ENCODE data around the gene MOK.
"Not testable (repeated sequence)": the region's sequence is repeated elsewhere in the genome, so short reads cannot be mapped to it uniquely, and the experiment has no call there.

Gene MOK, protein sequence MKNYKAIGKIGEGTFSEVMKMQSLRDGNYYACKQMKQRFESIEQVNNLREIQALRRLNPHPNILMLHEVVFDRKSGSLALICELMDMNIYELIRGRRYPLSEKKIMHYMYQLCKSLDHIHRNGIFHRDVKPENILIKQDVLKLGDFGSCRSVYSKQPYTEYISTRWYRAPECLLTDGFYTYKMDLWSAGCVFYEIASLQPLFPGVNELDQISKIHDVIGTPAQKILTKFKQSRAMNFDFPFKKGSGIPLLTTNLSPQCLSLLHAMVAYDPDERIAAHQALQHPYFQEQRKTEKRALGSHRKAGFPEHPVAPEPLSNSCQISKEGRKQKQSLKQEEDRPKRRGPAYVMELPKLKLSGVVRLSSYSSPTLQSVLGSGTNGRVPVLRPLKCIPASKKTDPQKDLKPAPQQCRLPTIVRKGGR

DNA sequence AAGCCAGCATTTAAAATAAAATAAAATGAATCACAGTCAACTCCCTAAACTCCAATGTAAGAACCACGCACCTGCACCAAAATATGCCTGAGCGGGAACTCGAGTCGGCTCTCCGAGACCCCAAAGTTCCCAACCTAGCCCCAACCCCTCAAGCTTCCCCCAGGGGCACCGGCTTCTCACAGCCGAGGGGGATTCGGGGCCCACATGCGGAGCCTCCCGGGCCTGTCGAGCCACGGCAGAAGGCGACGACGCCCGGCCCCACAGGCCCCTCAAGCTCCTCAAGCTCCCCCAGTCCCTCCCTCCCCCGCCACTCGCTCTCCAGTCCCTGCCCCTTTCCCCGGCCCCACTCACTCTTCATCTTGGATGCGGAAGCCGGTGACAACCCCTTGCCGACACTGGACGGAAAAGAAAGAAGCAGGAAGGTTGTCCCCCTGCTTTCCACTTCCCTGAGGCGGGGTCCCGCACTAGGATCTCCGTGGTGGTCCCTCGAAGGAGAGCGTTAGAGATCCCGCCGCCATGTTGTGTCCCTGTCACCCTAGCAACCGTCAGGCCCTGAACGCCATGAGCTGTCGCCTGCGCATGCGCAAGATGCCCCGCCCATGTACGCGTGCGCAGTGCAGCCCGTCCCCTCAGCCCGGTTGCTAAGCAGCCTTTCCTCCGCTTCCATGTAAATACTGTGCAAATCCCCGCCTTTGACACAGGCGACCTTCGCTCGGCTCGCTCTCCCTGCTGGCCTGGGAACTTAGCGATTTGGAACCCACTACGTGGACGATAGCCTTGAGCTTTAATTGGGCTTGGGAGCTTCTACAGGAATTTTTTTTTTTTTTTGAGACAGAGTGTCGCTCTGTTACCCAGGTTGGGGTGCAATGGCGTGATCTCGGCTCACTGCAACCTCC is at the start of gene MOK:
Gene MOK (minus strand): TSS at position 554 of the 896 bp plus-strand sequence. CDS start 196 bp downstream, at position 358.
- DNase-seq: peak; percentile 96

DNA sequence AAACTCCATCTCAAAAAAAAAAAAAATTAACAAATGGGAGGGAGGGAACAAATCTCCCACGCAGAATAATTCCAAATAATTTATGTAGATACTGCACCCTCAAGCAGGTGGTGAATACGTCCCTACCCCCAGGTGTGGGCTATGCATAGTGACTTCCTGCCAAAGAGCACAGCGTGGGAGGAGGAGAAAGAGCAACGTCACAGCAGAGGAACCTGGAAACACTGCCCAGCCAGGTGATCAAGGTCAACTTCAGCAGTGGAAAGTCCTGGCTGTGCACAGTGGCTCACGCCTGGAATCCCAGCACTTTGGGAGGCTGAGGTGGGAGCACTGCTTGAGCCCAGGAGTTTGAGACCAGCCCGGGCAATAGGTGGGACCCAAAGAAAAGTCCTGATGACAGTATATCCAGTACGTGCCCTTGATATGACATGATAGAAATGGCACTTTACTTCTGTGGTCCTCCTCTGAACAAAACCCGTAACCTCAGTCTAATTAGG is 48.2 kb upstream of the MOK start:
- DNase-seq: no peak

DNA sequence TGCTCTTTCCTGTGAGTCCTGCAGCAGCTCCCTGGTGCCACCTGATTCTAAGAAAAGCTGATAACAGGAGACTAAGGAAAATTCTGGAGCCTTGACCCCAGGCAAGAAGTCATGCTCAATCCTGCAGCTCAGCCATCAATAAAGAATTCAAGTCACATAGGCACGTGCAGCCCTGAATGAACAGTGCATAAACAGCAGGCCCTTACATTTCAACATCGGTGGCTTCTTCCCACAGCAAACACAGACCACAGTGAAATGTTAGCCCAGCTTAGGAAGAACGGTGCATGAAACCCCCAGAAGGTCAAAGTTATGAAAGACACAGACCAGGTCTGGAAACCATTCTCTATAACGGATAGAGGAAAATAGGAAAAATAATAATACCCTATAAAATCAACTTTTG is 47.2 kb upstream of the MOK start:
- no peak for DNase-seq

DNA sequence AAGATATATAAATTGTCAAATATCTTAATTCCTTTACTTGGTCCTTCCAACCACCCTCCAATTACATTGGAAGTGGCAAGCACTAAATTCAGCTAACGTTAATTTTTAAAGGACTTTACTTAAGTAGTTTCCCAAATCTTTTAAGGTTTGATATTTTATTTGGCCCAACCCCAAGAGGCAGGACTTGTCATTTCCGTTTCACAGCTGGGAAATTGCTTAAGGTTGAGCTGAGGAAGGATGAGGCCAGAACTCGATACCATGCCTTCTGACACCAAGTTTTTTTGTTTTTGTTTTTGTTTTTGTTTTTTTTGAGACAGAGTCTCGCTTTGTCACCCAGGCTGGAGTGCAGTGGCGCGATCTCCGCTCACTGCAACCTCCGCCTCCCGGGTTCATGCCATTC is 46.6 kb upstream of the MOK start:
- not testable (repeated sequence) for DNase-seq

DNA sequence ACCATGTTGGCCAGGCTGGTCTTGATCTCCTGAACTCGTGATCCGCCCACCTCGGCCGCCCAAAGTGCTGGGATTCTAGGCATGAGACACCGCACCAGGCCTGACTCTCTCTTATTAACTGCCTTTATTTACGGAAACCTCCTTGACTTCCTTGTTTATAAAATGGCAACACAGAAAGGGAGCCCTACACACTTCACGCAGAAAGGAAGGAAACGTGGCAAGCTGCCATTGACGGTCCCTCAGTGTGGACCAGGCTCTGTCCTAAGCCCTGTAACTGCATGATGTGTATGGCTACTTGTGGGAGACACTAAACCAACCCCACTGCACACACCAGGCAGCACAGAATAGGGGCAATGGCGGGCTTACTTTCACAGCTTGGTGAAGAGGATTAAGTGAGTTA is 46.1 kb upstream of the MOK start:
- no peak for DNase-seq

DNA sequence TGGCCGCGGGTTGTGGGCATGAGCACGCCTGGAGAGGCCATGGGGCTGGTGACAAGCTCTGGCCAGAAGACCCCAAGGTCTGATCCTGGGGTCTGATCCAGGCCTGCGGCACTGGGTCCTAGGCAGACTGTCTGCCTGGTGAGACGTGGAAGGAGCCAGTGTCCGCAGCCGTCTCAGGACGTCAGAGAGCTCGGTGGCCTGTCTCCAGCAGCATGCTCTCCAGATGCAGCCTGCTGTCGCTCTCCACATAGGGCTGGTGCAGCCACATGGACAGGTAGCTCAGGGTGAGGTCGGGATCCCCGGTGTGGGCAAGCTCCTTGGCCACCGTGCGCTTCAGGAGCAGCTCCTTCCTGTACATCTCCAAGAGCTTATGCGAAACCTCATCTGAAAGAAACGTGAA is 43.4 kb upstream of the MOK start:
- no peak for DNase-seq

DNA sequence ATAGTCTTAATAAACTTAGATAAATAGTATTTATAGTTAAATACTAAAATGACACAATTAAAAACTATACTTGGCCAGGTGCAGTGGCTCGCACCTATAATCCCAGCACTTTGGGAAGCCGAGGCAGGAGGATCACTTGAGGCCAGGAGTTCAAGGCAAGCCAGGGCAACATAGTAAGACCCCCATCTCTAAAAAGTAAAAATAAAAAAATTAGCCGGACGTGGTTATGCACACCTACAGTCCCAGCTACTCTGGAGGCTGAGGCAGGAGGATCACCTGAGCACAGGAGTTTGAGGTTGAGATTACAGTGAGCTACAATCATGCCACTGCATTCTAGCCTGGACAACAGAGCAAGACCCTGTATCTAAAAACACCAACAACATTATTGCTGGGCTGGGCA is 41.7 kb upstream of the MOK start:
- no peak for DNase-seq

DNA sequence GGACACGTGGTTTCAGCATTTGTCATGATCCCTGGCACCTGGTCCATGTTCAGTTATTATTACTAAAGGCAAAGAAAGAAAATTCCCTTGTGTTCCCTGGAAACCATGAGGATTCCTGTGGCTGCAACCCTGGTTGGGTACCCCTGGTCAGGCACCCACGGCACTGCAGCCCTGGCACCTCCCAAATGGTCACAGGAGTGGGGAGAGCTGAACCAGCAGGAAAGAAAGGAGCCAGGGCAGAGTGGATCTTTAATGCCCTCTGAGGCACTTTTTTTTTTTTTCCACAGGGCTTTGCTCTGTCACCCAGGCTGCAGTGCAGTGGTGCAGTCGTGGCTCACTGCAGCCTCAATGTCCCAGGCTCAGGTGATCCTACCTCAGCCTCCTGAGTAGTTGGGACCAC is 40.3 kb upstream of the MOK start:
- DNase-seq: no peak

DNA sequence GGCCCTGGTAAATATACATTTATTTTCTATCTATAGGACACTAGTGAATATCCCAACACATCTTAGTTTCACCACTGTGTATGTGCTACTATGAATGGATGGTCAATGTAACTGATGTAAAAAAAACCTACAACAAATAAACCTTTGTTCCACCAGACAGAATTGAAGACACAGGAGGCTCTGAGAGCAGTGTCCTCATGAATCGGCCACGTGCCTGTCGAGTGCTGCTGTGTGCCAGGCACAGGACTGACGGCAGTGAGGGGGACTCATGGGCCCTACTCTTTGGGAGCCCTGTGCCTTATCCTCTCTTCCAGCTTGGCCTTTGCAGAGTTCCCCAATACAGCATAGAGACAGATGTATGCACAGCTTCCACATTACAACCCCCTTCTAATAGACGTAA is 39.5 kb upstream of the MOK start:
- no peak for DNase-seq

DNA sequence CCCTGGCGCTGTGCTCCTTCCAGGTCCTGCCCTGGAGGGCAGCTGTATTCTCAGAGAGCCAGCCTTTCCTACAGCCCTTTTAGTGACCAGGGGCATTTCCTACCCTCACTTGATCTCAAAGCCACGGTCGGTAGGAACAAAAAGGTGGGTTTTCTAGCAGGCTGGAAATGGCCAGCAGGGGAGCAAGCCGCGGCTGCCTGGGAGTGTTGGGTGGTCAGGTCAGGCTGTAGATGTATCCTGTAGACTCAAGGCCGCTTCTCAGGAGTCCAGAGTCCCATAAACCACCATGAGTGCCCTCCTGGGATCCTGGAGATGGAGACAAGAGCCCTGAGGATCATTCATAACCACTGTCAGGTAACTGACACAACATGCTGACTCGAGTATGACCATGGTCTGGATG is 39.1 kb upstream of the MOK start:
- no peak for DNase-seq

DNA sequence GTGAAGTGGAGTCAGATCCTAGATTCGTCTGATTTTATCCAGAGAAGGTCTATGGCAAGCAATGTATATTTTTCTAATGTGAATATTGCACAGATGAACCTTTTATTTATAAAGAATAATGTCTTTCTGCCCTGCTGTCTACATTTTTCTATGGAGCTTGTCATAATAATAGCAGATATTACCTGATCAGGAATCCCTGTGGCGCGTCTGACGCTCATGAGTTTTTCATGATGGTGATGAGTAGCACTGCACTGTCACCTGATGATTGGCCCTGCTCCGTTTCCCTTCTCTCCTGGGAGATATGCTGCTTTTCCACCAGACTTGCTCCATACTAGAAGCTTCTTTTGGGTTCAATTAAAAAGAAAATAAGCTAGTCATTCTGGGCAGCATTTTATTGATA is 37.3 kb upstream of the MOK start:
- no peak for DNase-seq

DNA sequence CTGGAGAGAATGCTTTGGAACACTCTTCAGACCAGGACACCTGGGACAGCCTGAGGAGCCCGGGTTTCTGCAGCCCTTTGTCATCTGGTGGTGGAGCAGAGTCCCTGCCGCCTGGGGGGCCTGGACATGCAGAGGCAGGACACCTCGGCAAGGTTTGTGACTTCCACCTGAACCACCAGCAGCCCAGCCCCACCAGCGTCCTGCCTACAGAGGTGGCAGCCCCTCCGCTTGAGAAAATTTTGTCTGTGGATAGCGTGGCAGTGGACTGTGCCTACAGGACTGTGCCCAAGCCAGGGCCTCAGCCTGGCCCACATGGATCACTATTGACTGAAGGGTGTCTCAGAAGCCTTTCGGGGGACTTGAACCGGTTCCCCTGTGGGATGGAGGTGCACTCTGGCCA is 36.6 kb upstream of the MOK start:
- no peak for DNase-seq

DNA sequence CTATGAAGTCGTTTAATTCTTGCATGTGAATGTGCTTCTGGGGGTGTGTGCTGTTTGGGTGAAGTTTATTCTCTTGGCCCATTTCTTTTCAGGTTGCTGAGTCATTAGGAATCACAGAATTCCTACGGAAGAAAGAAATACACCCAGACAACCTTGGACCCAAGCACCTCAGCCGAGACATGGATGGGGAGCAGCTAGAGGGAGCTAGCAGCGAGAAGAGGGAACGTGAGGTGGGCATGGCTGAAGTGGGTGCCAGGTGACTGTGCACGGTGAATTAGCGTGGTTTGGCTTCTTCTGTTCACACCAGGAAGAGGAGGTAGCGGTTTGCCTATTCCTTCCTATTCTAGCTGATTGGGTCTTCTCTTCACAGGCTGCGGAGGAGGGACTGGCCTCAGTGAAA is 33.8 kb upstream of the MOK start:
- no peak for DNase-seq

DNA sequence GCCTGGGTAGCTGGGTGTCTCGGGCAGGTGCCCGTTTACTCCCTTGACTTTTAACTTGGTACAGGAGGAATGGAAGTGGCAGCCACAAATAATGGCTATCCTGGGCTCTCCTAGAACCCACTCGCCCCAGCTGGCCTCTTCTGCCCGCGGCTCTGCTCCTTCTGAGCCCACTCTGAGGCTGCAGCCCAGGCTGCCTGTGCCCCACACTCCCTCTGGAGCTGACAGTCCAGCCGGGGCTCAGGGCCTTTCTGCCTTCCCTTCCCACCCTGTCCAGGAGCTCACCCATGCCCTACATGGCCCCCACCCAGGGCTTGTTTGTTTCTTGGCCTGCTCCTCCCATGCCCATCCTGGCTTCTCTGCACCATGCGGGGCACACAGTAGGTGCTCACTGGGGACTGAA is 30.2 kb upstream of the MOK start:
- no peak for DNase-seq

DNA sequence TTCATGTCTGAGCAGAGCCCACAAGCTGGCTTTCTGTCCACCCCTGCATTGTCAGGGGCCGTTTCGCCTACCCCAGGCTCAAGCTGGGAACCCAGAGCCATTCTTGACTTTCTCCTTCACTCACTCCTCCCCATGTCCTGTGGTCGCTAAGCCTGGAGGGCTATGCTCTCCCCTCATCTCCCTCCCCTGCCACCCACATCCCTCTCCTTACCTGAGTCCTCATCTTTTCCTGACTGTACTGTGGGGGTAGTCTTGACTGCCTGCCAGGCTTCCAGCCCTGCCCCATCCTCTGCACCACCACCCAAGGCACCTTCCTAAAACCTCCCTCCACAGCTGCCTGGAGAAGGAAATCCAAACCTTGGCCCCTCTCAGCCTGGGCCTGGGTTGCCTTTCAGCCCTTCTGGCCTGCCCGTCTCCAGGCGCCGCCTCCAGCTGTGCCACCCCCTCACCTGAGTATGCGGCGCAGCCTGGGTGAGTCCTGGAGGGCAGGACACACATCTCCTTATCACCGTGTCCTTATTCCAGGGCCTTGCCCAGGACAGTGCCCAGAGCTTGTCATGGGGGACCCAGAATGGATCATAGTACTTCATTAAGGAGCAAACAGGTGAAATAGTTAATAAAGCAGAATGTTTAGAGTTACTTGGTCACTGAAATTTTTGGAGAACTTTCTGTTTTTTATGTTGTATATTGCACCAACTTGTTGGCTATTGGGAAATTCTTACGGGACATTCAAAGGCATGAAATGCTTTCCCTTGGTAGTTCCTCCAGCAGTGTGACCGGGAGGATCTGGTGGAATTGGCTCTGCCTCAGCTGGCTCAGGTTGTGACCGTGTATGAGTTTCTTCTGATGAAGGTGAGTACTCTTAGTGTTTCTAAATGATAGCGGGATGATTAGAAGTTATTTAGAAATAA is 29.1 kb upstream of the MOK start:
- no peak for DNase-seq

DNA sequence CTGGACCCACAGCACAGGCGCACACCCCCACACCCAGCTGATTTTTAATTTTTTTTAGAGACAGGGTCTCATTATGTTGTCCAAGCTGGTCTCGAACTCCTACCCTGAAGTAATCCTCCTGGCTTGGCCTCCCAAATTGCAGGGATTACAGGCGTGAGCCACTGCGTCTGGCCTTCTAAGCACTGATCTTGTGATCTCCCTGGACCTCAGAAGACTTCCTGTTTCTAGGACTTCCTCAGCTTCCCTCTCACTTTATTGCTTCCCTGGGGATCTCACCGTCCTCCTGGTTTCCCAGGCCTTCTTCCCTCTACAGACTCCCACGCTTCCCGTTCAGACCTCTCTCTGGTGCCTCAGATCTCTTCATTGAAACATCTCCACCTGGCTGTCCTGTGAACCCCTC is 28.4 kb upstream of the MOK start:
- DNase-seq: no peak

DNA sequence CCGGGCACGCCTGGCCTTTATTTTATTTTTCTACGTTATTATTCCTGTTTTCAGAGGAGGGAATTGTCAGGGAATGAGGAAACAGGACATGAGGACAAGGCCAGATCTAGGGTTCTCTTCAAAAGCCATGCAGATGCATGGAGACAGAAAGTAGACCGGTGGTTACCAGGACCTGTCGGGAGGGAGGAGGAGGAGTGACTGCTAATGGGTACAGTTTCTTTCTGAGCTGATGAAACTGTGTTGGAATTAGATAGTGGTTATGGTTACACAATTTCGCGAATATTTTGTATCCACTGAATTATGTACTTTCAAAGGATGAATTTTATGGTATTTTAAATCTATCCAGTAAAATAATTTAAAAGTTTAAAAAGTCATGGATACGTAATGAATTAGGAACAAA is 25.8 kb upstream of the MOK start:
- DNase-seq: no peak

DNA sequence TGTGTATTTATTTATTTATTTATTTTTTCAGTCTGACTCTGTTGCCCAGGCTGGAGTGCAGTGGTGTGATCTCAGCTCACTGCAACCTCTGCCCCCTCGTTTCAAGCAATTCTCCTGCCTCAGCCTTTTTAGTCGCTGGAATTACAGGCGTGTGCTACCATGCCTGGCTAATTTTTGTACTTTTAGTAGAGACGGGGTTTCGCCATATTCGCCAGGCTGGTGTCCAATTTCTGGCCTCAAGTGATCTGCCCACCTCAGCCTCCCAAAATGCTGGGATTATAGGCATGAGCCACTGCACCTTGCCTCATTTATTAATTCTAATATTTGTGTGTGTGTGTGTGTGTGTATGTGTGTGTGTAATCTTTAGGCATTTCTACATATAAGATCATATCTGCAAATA is 24.4 kb upstream of the MOK start:
- not testable (repeated sequence) for DNase-seq

DNA sequence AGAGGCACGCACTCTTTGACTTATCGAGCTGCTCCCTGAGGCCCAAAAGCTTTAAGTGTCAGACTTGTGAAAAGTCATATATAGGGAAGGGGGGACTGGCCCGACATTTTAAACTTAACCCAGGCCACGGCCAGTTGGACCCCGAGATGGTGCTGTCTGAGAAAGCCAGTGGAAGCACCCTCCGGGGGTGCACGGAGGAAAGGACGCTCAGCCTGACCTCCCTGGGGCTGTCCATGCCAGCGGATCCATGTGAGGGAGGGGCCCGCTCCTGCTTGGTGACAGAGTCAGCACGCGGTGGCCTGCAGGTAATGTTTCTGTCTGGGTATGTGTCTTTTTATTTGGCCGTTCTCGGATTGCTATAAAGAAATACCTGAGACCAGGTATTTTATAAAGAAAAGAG is 21.6 kb upstream of the MOK start:
- DNase-seq: no peak

DNA sequence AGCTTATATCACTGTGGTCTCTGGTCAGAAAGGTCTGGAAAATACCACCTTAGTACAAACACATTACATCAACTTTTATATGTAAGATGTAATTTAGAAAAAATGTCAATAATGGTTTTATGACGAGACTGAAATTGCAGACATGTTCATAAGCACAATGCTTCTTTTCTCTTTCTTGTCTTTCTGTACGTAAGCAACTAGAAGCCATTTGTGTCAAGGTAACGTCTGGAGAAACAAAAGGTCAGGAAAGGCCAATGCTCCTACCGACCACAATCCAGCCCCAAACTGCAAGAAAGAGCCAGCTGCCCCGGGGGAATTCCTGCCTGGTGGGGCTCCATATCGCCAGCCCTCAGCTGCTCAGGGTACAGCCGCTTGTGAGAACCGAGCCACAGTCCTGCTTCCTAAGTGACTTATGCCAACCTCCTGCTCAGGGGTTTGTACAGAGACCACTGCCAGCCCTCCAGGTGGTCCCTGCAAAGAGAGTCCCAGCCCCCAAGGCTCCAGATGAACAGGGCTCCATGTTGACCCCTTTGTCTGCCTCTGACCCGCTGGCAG is 20.9 kb upstream of the MOK start:
- DNase-seq: no peak

DNA sequence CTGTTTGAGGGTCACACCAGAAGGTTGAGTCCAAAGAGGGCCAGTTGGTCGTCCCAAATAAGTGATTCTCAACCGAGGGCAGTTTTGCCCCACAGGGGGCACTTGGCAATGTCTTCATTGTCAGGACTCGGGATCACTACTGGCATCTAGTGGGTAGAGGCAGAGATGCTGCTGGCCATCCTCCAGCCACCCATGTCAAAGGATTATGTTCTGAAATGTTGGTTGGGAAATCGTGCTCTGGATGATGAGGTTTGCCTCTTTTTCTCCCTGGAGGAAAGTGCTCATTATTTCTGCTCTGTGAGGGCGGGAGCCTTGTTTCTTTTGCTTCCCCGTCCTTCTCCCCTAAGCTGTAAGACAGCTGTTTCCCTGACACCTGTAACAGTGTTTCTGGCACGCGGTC is 18.1 kb upstream of the MOK start:
- no peak for DNase-seq
